OCI-LY7 (cell line): ENCODE measurements around the gene C3orf85. TPM values are rescaled to one million over a fixed set of nuclear protein-coding genes. Genes with fewer than 3 reads are reported as not detected.

Source experiments
- BruUV-seq: library from RNA; stranded (reverse); fragments of 400-500 nt; replicated peaks from 2 replicates; lab custom pipeline; 2021; lab: Mats Ljungman, UMichigan
- CTCF ChIA-PET: fragments of 300-600 bp; sonication (Branson Sonifier 250); formaldehyde crosslinking; loops from one replicate; lab custom pipeline; 2022; ENCODE audit warnings: antibody characterized with exemption; ENCODE audit not compliant: unreplicated experiment; lab: Charles Lee
- POLR2A ChIA-PET: fragments of 300-600 bp; sonication (Branson Sonifier 250); formaldehyde crosslinking; loops from one replicate; lab custom pipeline; 2022; ENCODE audit warnings: antibody characterized with exemption; lab: Charles Lee
- DNase-seq: peaks from one replicate; pipeline ENCODE4 v3.0.0-alpha.2; 2015; ENCODE audit warnings: low spot score
- H2AFZ ChIP-seq: fragments of 200-600 bp; sonication (generic), shearing (Covaris generic); 2 replicates; pipeline ENCODE4 v1.6.1; 2014; ENCODE audit warnings: mild to moderate bottlenecking, antibody characterized with exemption, low read length, moderate library complexity
- H3K27ac ChIP-seq: fragments of 200-600 bp; sonication (generic); 2 replicates; pipeline ENCODE4 v1.5.1; 2014; ENCODE audit warnings: mixed run types, low read depth, mild to moderate bottlenecking, moderate library complexity, low read length, inconsistent platforms; ENCODE audit not compliant: poor library complexity, severe bottlenecking
- H3K36me3 ChIP-seq: fragments of 200-600 bp; sonication (generic); 2 replicates; pipeline ENCODE4 v1.6.1; 2014; ENCODE audit warnings: mild to moderate bottlenecking, antibody characterized with exemption, low read length, moderate library complexity, mixed read lengths; ENCODE audit not compliant: insufficient read depth
- H3K4me1 ChIP-seq: fragments of 200-600 bp; sonication (generic); 2 replicates; pipeline ENCODE4 v1.5.1; 2014; ENCODE audit warnings: mild to moderate bottlenecking, low read length; ENCODE audit not compliant: insufficient read depth, poor library complexity, severe bottlenecking
- H3K4me2 ChIP-seq: fragments of 200-600 bp; sonication (generic); 2 replicates; pipeline ENCODE4 v1.6.1; 2014; ENCODE audit warnings: mild to moderate bottlenecking, low read length
- H3K4me3 ChIP-seq: fragments of 200-600 bp; sonication (generic); 2 replicates; pipeline ENCODE4 v1.5.1; 2014; ENCODE audit warnings: mild to moderate bottlenecking, low read depth, low read length; ENCODE audit not compliant: poor library complexity, severe bottlenecking
- H3K79me2 ChIP-seq: fragments of 200-600 bp; sonication (generic); 2 replicates; pipeline ENCODE4 v1.6.1; 2016; ENCODE audit warnings: low read depth, mild to moderate bottlenecking, low read length, moderate library complexity, mixed read lengths; ENCODE audit not compliant: insufficient read depth
- H3K9me2 ChIP-seq: fragments of 200-600 bp; sonication (generic); 2 replicates; pipeline ENCODE4 v1.6.1; 2016; ENCODE audit warnings: mild to moderate bottlenecking, low read length, mixed read lengths; ENCODE audit not compliant: insufficient read depth
- H3K9me3 ChIP-seq: fragments of 200-600 bp; sonication (generic); 2 replicates; pipeline ENCODE4 v1.6.1; 2014; ENCODE audit warnings: mild to moderate bottlenecking, mixed run types, low read length, mixed read lengths
- H4K20me1 ChIP-seq: fragments of 200-600 bp; sonication (generic); 2 replicates; pipeline ENCODE4 v1.6.1; 2014; ENCODE audit warnings: mild to moderate bottlenecking, antibody characterized with exemption, low read length, moderate library complexity, mixed read lengths; ENCODE audit not compliant: insufficient read depth
- CTCF ChIP-seq: fragments of 200-600 bp; sonication (generic); conservative IDR thresholded peaks from 2 replicates; pipeline ENCODE4 v1.5.1; 2014; ENCODE audit warnings: mild to moderate bottlenecking, antibody characterized with exemption, low read length, moderate library complexity, mixed read lengths
- EZH2phosphoT487 ChIP-seq: fragments of 200-600 bp; sonication (generic); IDR thresholded peaks from 2 replicates; pipeline ENCODE4 v1.6.1; 2018; ENCODE audit warnings: low read depth, borderline replicate concordance, mild to moderate bottlenecking, mixed run types, antibody characterized with exemption, low read length, moderate library complexity, mixed read lengths
- intact Hi-C: fragments of 100-400 bp; cut with micrococcal nuclease; formaldehyde crosslinking; loops from one replicate; pipeline ENCODE4 v1.10.0; 2022; ENCODE audit not compliant: unreplicated experiment
- total RNA-seq, 2 experiments: library from RNA; depleted of rRNA in 1 of 2; stranded (reverse); fragments of >200 nt in 1 of 2; shearing (Covaris generic) in 1 of 2; gene quantifications; 2 replicates each; pipeline ENCODE4 v1.2.3, GENCODE V29; 2014 to 2022

C3orf85 gene
- total RNA-seq, 2 experiments from 2014 or later, result not detected

- no TSS peak for BruUV-seq
- Histone ChIP-seq H3K4me1 (no peaks in the 10 kb centered on the region), H3K79me2 (no peaks in the 10 kb centered on the region), H4K20me1 (no peaks in the 10 kb centered on the region), H3K4me2 (no peak overlapping the region), H3K4me3 (no peak overlapping the region), H3K36me3 (no peaks in the 10 kb centered on the region), H3K9me3 (no peaks in the 10 kb centered on the region), H3K27ac (no peak overlapping the region), H3K9me2 (no peaks in the 10 kb centered on the region), H2AFZ (no peak overlapping the region)
- intact Hi-C loops, result no loop called here
- TF ChIP-seq EZH2phosphoT487, result no peak
- TF ChIP-seq CTCF, result no peak
- no peak for DNase-seq
- CTCF ChIA-PET, result no interaction called here
- POLR2A ChIA-PET, result interaction anchor here (1.1 kb wide), 1 partner anchor 92 kb away, joined by 5 read pairs; no protein-coding TSS in a partner anchor
Observed at GRCh38 chr3:109118584-109118983, 17.9 kb upstream of the C3orf85 start.

GRCh38 chr3:109122690-109123089, 13.8 kb upstream of the C3orf85 start:
- no peak for TF ChIP-seq CTCF
- no peak for TF ChIP-seq EZH2phosphoT487

GRCh38 chr3:109125902-109126301, 10.6 kb upstream of the C3orf85 start:
- no peak for DNase-seq
- H3K79me2 ChIP-seq, result no peaks in the 10 kb centered on the region
- TF ChIP-seq EZH2phosphoT487, result no peak
- no peak for TF ChIP-seq CTCF
- no TSS peak for BruUV-seq
- H3K4me2 ChIP-seq, result no peak overlapping the region
- no peaks in the 10 kb centered on the region for H3K9me2 ChIP-seq
- no peaks in the 10 kb centered on the region for H4K20me1 ChIP-seq
- no peak overlapping the region for H2AFZ ChIP-seq
- ChIA-PET POLR2A (no interaction called here), CTCF (no interaction called here)
- intact Hi-C loops, result no loop called here
- no peaks in the 10 kb centered on the region for H3K9me3 ChIP-seq
- H3K27ac ChIP-seq, result no peak overlapping the region
- H3K4me3 ChIP-seq, result no peak overlapping the region
- H3K36me3 ChIP-seq, result no peaks in the 10 kb centered on the region
- H3K4me1 ChIP-seq, result no peaks in the 10 kb centered on the region

More at GRCh38 chr3:109122690-109123089, 13.8 kb upstream of the C3orf85 start:
- Histone ChIP-seq H2AFZ (no peak overlapping the region), H3K4me2 (no peak overlapping the region), H4K20me1 (no peaks in the 10 kb centered on the region), H3K27ac (no peak overlapping the region), H3K9me2 (no peaks in the 10 kb centered on the region), H3K9me3 (no peaks in the 10 kb centered on the region), H3K4me1 (no peaks in the 10 kb centered on the region), H3K4me3 (no peak overlapping the region), H3K36me3 (no peaks in the 10 kb centered on the region), H3K79me2 (no peaks in the 10 kb centered on the region)
- no TSS peak for BruUV-seq
- POLR2A ChIA-PET, result no interaction called here
- CTCF ChIA-PET, result no interaction called here
- no peak for DNase-seq
- intact Hi-C loops, result no loop called here
